ENCODE data around the gene INSIG1.

INSIG1 gene

GRCh38 chr7:155315977-155316376, 18.3 kb downstream of the INSIG1 start:
- TF ChIP-seq CTCF (IDR thresholded peaks at IDR 0.05; ENCODE audit: low read depth, low read length, missing control alignments), result no peak
- no peak overlapping the region for H3K27ac ChIP-seq
- no peak for DNase-seq
- H3K27me3 ChIP-seq (replicated peaks), result no peaks in the 10 kb centered on the region
- H3K4me3 ChIP-seq (ENCODE audit: low read depth, low read length), result no peak overlapping the region
- in situ Hi-C loops (cut with HindIII; ENCODE audit: low pct_ligation_motif_present, low sequenced_read_pairs), result no loop called here
- no peaks in the 10 kb centered on the region for H3K36me3 ChIP-seq (replicated peaks)

- TF ChIP-seq CTCF (IDR thresholded peaks at IDR 0.05; ENCODE audit: low read depth, low read length, missing control alignments), result no peak
- no peak for DNase-seq
- no peaks in the 10 kb centered on the region for H3K36me3 ChIP-seq (replicated peaks)
- in situ Hi-C loops (cut with HindIII; ENCODE audit: low pct_ligation_motif_present, low sequenced_read_pairs), result no loop called here
- no peaks in the 10 kb centered on the region for H3K27me3 ChIP-seq (replicated peaks)
- H3K27ac ChIP-seq, result no peak overlapping the region
- H3K4me3 ChIP-seq (ENCODE audit: low read depth, low read length), result no peak overlapping the region
Observed at GRCh38 chr7:155316427-155317113, 18.9 kb downstream of the INSIG1 start.

GRCh38 chr7:155317114-155317434, 19.4 kb downstream of the INSIG1 start:
- Histone ChIP-seq H3K36me3 (replicated peaks) (no peaks in the 10 kb centered on the region), H3K27ac (no peak overlapping the region), H3K27me3 (replicated peaks) (no peaks in the 10 kb centered on the region), H3K4me3 (ENCODE audit: low read depth, low read length) (no peak overlapping the region)
- no peak for TF ChIP-seq CTCF (IDR thresholded peaks at IDR 0.05; ENCODE audit: low read depth, low read length, missing control alignments)
- DNase-seq, result no peak
- in situ Hi-C loops (cut with HindIII; ENCODE audit: low pct_ligation_motif_present, low sequenced_read_pairs), result no loop called here

- H3K27me3 ChIP-seq (replicated peaks), result no peaks in the 10 kb centered on the region
- DNase-seq, result no peak
- H3K4me3 ChIP-seq (ENCODE audit: low read depth, low read length), result no peak overlapping the region
- no peaks in the 10 kb centered on the region for H3K36me3 ChIP-seq (replicated peaks)
- in situ Hi-C loops (cut with HindIII; ENCODE audit: low pct_ligation_motif_present, low sequenced_read_pairs), result no loop called here
- no peak overlapping the region for H3K27ac ChIP-seq
- TF ChIP-seq CTCF (IDR thresholded peaks at IDR 0.05; ENCODE audit: low read depth, low read length, missing control alignments), result no peak
Observed at GRCh38 chr7:155318245-155318644, 20.6 kb downstream of the INSIG1 start.

GRCh38 chr7:155322530-155322929, 24.9 kb downstream of the INSIG1 start:
- no peaks in the 10 kb centered on the region for H3K36me3 ChIP-seq (replicated peaks)
- DNase-seq, result no peak
- no peak overlapping the region for H3K4me3 ChIP-seq (ENCODE audit: low read depth, low read length)
- no peak overlapping the region for H3K27ac ChIP-seq
- TF ChIP-seq CTCF (IDR thresholded peaks at IDR 0.05; ENCODE audit: low read depth, low read length, missing control alignments), result no peak
- no peaks in the 10 kb centered on the region for H3K27me3 ChIP-seq (replicated peaks)
- in situ Hi-C loops (cut with HindIII; ENCODE audit: low pct_ligation_motif_present, low sequenced_read_pairs), result no loop called here

GRCh38 chr7:155323001-155323638, 25.4 kb downstream of the INSIG1 start:
- no peak overlapping the region for H3K4me3 ChIP-seq (ENCODE audit: low read depth, low read length)
- no peak overlapping the region for H3K27ac ChIP-seq
- no peaks in the 10 kb centered on the region for H3K27me3 ChIP-seq (replicated peaks)
- DNase-seq, result no peak
- H3K36me3 ChIP-seq (replicated peaks), result no peaks in the 10 kb centered on the region
- in situ Hi-C loops (cut with HindIII; ENCODE audit: low pct_ligation_motif_present, low sequenced_read_pairs), result no loop called here
- no peak for TF ChIP-seq CTCF (IDR thresholded peaks at IDR 0.05; ENCODE audit: low read depth, low read length, missing control alignments)
